Activated B cell treated with CpG ODN at 0.5 μM for 24 hours (primary cell): Measurements from ENCODE around the gene RCE1. TPM values are rescaled to one million over a fixed set of nuclear protein-coding genes. Genes with fewer than 3 reads are reported as not detected.

ENCODE experiments used
- ATAC-seq: fragments of 200-7000 bp; cut with Tn5 transposase; one replicate; pipeline ENCODE4 v1.10.0; 2021; ENCODE audit warnings: low read depth, mild to moderate bottlenecking, moderate library complexity
- CTCF ChIA-PET: fragments of 350-600 bp; sonication (Branson Sonifier 250); formaldehyde crosslinking; loops from one replicate; lab custom pipeline; 2021; ENCODE audit warnings: antibody characterized with exemption; lab: Charles Lee
- POLR2A ChIA-PET: fragments of 350-600 bp; sonication (Branson Sonifier 250); formaldehyde crosslinking; loops from one replicate; lab custom pipeline; 2021; ENCODE audit warnings: antibody characterized with exemption; lab: Charles Lee
- DNase-seq: peaks from one replicate; pipeline ENCODE4 v3.0.0; 2022
- H3K27ac Mint-ChIP-seq: one replicate; pipeline ENCODE4 v1.8.0; 2020; ENCODE audit warnings: mixed read lengths
- H3K27me3 Mint-ChIP-seq: one replicate; pipeline ENCODE4 v1.8.0; 2021; ENCODE audit warnings: mixed read lengths
- H3K36me3 Mint-ChIP-seq: one replicate; pipeline ENCODE4 v1.8.0; 2021; ENCODE audit warnings: low read depth, mixed read lengths
- H3K4me1 Mint-ChIP-seq: one replicate; pipeline ENCODE4 v1.8.0; 2021; ENCODE audit warnings: mixed read lengths
- H3K4me3 Mint-ChIP-seq: one replicate; pipeline ENCODE4 v1.8.0; 2020; ENCODE audit warnings: mild to moderate bottlenecking, mixed read lengths
- H3K9me3 Mint-ChIP-seq: one replicate; pipeline ENCODE4 v1.8.0; 2020; ENCODE audit warnings: mixed read lengths
- intact Hi-C: fragments of 100-400 bp; cut with micrococcal nuclease; formaldehyde crosslinking; loops from one replicate; pipeline ENCODE4 v1.15.1; 2024
- total RNA-seq: library from RNA; stranded (reverse); gene quantifications from 2 replicates; pipeline ENCODE4 v1.2.3, GENCODE V29; 2022
- TF ChIP-seq, protein P1 (sequence below): fragments of 200-600 bp; IDR thresholded peaks from one replicate; pipeline ENCODE4 v1.8.0; 2022; ENCODE audit warnings: antibody characterized with exemption, mild to moderate bottlenecking

Gene RCE1
- total RNA-seq, 1 donor from 2014 or later, result 21.4 TPM

DNA sequence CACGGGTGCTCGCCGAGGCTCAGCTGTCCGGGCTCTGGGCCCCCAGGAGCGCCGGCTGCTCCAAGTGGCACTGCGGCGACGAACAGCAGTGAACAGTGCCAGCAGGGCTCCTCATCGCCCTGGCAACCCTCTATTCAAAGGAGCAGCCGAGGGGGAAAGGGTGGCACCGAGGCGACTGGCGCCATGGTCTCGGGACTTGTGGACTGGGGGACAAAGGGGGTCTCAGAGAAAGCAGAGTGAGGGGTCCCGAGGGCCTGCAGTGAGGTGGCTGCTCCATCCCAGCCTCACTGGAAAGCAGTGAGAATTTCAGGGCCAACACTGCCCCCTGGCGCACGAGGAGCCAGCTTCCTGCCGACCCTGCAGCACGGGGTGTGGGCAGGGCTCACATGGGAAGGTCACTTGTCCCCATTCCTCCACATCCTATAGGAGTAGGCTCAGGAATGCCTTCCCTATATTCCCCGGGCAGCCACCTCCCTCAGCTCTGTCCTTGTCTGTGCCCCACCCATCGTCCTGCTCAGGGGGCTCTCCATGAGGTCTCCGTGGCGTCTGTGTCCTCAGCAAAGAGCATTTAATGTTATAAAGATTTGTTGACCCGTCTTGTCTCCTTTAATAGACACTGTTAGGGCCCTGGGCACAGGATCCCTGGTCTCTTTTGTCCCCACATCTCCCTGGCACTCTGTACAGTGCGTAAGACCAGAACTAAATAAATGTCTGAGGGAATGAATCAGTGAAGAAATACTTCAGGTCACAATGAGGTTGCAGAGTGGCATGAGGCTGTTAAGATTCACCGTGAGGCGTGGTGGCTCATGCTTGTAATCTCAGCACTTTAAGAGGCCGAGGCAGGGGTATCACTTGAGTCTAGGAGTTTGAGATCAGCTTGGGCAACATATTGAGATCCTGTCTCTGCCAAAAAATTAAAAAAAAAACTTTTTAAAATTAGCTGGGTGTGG is 40.0 kb downstream of the RCE1 start:
- ChIA-PET POLR2A (interaction anchor here (0.7 kb wide), 1 partner anchor 189 kb away, joined by 3 read pairs; no protein-coding TSS in a partner anchor), CTCF (interaction anchor here (0.9 to 1.8 kb wide), 3 partner anchors 43 to 189 kb away, joined by 3 to 5 read pairs (median 3); no protein-coding TSS in a partner anchor)
- H3K36me3 Mint-ChIP-seq, result no peaks in the 10 kb centered on the region
- peak; percentile 54 for DNase-seq
- no peak overlapping the region for H3K4me3 Mint-ChIP-seq
- peaks cover 3% of the 10 kb centered on the region for H3K27me3 Mint-ChIP-seq
- no peaks in the 10 kb centered on the region for H3K4me1 Mint-ChIP-seq
- H3K27ac Mint-ChIP-seq, result no peak overlapping the region
- H3K9me3 Mint-ChIP-seq, result no peaks in the 10 kb centered on the region
- ATAC-seq, result peak; percentile 62
- intact Hi-C loops, result loop anchor here (1.0 to 2.0 kb wide), 3 partner anchors 48 to 474 kb away; no protein-coding TSS in a partner anchor
- TF ChIP-seq, protein P1, sequence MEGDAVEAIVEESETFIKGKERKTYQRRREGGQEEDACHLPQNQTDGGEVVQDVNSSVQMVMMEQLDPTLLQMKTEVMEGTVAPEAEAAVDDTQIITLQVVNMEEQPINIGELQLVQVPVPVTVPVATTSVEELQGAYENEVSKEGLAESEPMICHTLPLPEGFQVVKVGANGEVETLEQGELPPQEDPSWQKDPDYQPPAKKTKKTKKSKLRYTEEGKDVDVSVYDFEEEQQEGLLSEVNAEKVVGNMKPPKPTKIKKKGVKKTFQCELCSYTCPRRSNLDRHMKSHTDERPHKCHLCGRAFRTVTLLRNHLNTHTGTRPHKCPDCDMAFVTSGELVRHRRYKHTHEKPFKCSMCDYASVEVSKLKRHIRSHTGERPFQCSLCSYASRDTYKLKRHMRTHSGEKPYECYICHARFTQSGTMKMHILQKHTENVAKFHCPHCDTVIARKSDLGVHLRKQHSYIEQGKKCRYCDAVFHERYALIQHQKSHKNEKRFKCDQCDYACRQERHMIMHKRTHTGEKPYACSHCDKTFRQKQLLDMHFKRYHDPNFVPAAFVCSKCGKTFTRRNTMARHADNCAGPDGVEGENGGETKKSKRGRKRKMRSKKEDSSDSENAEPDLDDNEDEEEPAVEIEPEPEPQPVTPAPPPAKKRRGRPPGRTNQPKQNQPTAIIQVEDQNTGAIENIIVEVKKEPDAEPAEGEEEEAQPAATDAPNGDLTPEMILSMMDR, result no peak

DNA sequence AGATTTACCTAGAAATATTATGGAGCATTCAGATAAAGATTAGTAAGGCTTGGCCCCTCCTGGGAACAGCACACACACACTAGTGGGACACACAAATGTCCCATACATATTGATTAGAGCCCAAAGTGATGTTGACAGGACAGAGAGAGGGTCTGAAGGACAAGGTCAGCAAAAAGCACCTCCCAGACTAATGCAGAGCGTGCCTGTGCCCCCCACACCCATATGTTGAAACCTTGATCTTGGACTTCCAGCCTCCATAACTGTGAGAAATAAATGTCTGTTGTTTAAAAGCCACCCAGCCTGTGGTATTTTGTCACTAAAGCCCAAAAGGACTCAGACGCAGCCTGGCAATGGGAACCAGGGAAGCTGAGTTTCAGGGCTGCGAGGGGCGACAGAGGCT is 41.2 kb downstream of the RCE1 start:
- H3K36me3 Mint-ChIP-seq, result no peaks in the 10 kb centered on the region
- no peak overlapping the region for H3K27ac Mint-ChIP-seq
- H3K27me3 Mint-ChIP-seq, result peaks cover 2% of the 10 kb centered on the region
- TF ChIP-seq, protein P1, result no peak
- DNase-seq, result no peak
- intact Hi-C loops, result no loop called here
- CTCF ChIA-PET, result interaction anchor here (0.9 to 1.8 kb wide), 2 partner anchors 44 to 190 kb away, joined by 3 to 5 read pairs; no protein-coding TSS in a partner anchor
- H3K4me3 Mint-ChIP-seq, result no peak overlapping the region
- no peaks in the 10 kb centered on the region for H3K9me3 Mint-ChIP-seq
- POLR2A ChIA-PET, result no interaction called here
- ATAC-seq, result no peak
- H3K4me1 Mint-ChIP-seq, result no peaks in the 10 kb centered on the region

DNA sequence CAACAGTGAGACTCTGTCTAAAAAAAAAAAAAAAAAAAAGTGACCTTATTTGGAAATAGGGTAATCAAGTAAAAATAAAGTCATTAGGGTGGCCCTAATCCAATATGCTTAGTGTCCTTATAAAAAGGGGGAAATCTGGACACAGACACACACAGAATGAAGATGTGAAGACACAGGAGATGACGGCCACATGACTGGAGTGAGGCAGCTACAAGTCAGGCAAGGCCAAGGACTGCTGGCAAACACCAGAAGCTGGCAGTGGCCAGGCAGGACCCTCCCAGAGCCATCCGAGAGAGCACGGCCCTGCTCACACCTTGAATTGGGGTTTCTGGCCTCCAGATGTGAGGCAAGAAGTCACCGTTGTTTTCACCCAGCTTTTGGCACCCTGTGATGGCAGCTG is 42.2 kb downstream of the RCE1 start:
- CTCF ChIA-PET, result no interaction called here
- intact Hi-C loops, result no loop called here
- H3K36me3 Mint-ChIP-seq, result no peaks in the 10 kb centered on the region
- POLR2A ChIA-PET, result interaction anchor here (0.6 kb wide), 1 partner anchor 34 kb away, joined by 3 read pairs; no protein-coding TSS in a partner anchor
- H3K27ac Mint-ChIP-seq, result no peak overlapping the region
- TF ChIP-seq, protein P1, result no peak
- H3K27me3 Mint-ChIP-seq, result no peaks in the 10 kb centered on the region
- H3K4me3 Mint-ChIP-seq, result no peak overlapping the region
- H3K9me3 Mint-ChIP-seq, result no peaks in the 10 kb centered on the region
- H3K4me1 Mint-ChIP-seq, result no peaks in the 10 kb centered on the region
- DNase-seq (no peak), ATAC-seq (no peak)

DNA sequence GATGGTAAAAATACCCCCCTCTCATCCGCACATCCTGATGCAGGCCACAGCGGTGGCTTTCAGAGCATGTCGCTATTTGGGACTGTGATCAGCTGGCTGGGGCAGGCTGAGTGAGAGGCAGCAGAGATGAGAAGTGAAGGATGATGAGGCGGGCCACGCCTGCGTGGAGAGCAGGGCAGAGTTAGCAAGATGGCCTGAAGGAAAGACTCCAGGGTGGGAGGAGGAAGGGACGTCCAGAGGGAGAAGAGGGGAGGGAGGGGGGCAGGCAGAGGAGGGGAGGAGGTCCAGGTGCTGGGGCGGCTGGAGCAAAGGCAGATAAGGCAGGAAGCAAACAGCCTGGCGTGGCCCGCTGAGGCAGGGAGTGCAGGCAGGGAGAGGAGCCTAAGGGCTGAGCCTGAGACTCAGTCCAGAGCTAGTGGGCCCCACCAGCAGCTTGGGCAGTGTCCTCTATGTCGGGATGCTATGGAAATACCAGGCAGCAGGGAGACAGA is 42.8 kb downstream of the RCE1 start:
- POLR2A ChIA-PET, result interaction anchor here (0.6 kb wide), 2 partner anchors 34 to 94 kb away, joined by 3 to 4 read pairs; no protein-coding TSS in a partner anchor
- Mint-ChIP-seq H3K36me3 (no peaks in the 10 kb centered on the region), H3K27ac (no peak overlapping the region), H3K4me3 (no peak overlapping the region), H3K27me3 (no peaks in the 10 kb centered on the region), H3K9me3 (no peaks in the 10 kb centered on the region), H3K4me1 (no peaks in the 10 kb centered on the region)
- TF ChIP-seq, protein P1, result no peak
- intact Hi-C loops, result no loop called here
- CTCF ChIA-PET, result no interaction called here
- ATAC-seq, result no peak
- no peak for DNase-seq

DNA sequence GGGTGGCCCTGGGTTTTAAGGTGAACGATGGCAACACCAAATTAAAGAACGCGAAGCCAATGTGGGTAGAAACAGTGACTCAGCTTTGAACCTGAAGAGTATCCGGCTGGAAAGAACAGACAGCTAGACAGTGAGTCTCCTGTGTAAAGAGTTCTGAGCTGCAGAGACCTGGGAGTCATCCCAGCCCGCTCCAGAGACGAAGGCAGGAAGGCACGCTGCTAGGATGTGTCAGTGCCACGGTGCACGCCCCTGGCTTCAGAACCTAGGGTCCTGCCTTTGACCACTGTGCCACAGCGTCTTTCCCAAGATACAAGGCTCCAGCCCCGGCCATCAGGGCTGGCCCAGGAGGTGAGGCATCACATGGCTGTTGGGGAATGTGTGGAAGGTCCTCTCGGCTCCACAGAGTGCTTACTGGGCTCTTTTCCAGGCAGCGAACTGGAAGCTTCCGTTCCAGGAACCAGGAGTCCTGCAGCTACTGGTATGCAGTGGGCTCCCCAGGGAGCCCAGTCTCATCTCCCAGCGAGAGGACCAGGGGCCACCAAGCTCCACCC is 43.5 kb downstream of the RCE1 start:
- no peak overlapping the region for H3K4me3 Mint-ChIP-seq
- peaks cover 2% of the 10 kb centered on the region for H3K27me3 Mint-ChIP-seq
- no peaks in the 10 kb centered on the region for H3K4me1 Mint-ChIP-seq
- ATAC-seq, result no peak
- H3K27ac Mint-ChIP-seq, result no peak overlapping the region
- no peak for DNase-seq
- ChIA-PET POLR2A (no interaction called here), CTCF (no interaction called here)
- no peaks in the 10 kb centered on the region for H3K9me3 Mint-ChIP-seq
- H3K36me3 Mint-ChIP-seq, result no peaks in the 10 kb centered on the region
- TF ChIP-seq, protein P1, result no peak
- intact Hi-C loops, result no loop called here
